HG02623 (cell line): ENCODE data around the gene TCEAL9.
"Not testable (repeated sequence)": the region's sequence is repeated elsewhere in the genome, so short reads cannot be mapped to it uniquely, and the experiment has no call there.

Source experiments
- ATAC-seq: cut with Tn5 transposase; IDR thresholded peaks from one replicate; pipeline ENCODE4 v1.9.1; 2021; ENCODE audit warnings: moderate library complexity; ENCODE audit not compliant: unreplicated experiment

TCEAL9 gene

DNA sequence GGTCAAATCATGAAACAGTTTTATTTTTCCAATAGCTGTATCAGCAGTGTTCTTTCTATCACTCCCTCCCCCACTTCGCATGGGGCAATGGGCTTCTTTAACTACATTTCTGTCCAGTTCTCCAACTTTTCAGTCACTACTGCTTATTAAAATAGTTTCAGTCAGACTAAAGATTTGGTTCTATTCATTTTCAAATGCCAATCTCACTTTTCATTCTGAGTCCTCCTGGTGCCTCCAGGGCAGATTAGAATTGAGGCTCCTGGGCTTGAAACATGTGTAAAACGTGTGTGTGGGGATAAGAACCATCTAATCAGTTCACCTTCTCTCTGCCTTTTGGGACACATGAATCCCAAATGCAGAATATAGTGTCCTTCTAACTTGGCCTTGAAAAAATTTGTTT, 16.6 kb downstream of the TCEAL9 start:
- no peak for ATAC-seq

DNA sequence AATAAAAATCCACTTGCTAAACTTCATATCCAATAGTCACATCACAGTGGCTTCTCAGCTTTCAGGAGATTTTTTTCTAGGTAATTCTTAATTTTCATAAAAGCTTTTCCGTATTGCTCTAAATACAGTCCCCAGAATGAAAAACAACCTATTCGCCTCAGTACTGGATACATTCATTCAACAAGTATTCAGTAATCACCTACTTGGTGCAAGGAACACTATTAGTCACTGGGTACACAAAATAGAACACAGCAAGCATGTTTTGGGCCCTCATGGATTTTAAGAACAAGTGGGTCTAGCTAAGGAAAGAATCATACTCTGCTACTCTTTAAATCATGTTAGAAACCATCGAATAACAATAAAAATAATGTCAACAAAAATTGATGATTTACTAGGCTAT, 17.3 kb downstream of the TCEAL9 start:
- no peak for ATAC-seq

DNA sequence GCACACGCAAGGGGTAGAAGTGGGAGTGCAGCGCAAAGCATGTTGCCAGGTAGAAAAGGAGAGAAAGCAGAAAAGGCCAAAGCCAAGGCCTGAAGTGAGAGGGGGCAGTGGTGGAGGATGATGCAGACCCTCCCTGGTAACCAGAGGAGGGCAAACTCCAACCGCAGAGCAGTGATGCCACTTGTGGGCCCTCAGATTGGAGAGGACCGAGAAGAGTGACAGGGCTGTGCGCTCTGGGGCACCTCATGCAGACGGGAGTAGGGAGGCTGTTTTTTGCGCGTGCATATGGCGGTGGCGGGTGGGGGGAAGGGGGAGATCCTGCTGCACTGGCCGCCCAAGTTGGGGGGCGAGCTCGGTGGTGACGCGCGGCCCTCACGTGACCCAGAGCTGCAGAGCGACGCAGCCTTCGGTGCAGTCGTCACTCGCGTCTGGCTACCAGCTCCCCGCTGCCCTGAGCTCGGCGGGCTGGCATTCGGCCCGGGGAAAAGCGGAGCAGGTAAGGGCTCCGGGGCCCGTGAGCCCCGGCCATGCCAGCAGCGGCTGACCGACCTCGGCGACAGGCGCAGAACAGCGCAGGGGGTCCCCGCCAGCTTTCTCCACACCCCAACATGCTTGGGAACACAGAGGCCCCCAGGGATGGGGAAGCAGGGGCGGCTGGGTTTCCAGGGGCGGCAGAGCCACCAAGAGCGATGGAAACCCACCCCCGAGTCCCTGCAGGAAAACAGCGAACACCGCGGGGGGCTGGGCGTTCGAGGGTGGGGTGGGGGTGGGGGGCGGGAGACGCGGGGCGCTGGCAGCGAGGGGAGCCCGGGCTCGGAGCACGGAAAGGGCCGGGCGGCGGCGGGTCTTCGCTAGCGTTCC, 20.0 kb downstream of the TCEAL9 start, which contains the start of gene BEX3:
Gene BEX3 (plus strand): TSS at position 421 of the 861 bp plus-strand sequence. CDS start 984 bp downstream, outside the sequence.
- ATAC-seq, result no peak

DNA sequence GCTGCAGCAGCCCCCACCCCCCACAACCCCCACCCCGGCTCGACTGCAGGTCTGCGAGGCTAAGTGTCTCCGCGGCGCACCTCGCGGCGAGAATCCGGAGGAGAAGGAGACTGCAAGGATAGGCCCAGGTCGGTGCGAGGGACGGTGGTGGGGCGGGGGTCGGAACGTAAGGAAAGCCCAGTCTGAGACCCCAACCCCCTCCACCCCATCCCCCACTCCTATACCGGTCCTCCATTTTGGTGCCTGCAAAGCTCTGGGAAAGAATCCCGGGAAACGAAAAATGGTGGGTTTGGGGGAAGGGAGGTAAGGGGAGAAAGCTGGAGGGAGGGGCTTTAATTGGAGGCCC, 20.6 kb downstream of the TCEAL9 start:
- no peak for ATAC-seq

DNA sequence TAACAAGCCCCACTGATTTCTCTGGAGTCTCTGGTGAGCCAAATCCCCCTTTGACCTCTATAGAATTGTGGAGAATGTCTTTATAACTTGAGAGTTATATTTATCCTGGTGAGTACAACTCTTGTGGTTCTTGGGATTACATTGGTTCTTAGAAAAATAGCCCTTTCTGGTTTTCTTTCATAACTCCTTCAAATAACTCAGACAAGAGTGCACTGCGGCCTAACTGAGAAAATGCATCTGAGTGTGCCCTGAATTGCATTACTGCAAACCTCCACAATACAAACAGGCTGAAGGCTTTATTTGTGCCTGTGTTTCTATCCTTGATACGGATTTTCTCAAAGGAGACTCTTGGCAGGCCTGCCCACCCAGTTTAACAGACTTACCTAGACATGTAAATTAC, 22.7 kb downstream of the TCEAL9 start:
- ATAC-seq, result no peak

DNA sequence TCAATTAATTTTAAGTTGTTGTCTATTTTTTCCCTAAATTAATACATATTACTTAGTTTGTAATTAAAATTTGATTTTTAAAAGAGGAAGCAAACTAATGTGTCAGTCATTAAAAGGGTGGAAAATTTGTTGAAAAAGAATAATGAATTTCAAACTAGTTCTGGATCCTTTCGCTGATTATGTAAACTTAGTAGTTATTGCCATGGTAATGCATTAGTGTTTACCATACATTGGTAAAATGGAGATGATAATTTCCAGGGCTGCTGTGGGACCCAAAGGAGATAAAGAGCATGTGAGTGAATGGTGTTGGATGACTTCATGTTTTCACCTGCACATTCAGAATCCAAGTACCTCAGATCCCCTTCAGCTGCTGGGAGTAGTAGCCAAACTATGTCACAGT, 26.6 kb downstream of the TCEAL9 start:
- ATAC-seq, result no peak

DNA sequence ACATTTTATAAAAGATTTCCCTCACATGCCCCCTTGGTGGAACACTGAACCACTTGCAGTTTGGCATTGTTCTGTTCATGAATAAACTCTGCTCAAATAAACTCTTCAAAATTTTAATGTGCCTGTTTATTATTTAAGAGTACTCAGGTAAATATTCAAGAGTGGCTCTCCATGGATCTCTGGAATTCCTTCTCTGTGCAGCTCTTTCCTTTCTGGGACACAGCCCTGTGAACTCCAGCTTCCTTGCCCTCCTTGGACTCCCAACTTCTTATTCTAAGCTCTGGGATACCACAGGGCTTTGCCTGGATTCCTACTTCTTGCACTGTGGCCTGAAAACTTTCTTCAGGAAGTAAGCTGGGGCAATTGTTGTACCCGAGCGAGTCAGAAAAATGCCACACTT, 28.4 kb downstream of the TCEAL9 start:
- no peak for ATAC-seq

DNA sequence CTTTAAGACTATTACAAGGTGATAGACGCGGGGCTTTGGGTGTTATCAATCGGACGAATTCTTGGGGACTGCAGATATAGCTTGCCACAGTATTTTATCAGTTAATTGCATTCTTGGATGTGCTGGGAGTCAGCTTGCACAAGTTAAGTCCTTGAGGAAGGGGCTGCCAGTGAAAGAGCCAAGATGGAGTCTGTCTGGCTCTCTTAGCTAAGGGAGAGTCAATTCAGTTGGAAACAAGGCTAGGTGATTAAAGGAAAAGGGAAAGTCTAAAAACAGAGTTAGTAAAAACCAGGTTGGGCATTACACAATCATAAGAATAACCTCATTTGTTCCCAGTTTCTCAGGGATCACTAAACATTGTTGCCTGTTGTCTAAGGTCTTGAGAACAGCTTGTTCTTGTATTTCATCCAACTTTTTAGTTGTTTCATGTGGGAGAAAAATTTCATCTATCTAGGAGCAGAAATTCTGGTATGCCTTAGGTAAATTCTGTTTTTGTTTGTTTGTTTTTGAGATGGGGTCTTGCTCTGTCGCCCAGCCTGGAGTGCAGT, 29.1 kb downstream of the TCEAL9 start:
- ATAC-seq, result not testable (repeated sequence)

DNA sequence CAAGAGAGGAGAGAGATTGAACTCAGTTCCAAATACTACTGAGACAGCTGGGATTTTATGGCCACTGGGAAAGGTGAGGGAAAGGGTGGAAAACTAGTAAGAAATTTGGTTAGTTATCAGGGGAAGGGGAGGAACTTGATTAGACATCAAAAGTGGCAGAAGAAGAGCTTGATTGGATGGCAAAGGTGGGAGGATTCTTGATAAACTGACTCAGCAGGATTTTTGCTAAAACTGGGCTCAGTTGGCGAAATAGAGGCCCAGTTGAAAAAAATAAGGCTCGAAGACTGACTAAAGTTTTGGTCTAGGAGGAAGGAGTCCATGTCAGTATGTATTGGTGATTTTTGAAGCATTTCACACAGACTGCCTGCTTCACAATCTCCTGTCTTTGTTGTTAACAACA, 30.0 kb downstream of the TCEAL9 start:
- ATAC-seq, result no peak

DNA sequence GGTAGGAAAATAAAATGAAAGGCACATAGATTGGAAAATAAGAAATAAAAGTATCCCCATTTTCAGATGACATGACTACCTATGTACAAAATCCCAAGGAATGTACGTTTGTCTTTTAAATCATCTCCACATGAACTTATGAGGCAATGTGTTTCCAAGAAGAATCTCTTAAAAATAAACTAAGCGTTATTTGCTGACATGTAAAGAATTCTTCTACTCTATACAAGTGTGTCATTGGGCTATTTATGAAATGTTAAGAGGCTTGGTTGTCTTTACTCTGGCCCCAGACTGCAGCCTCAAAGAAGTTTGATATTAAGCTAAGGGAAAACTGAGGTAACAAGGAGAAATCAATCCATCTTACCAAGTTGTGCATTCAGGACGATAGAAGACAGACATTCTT, 37.2 kb downstream of the TCEAL9 start:
- no peak for ATAC-seq

DNA sequence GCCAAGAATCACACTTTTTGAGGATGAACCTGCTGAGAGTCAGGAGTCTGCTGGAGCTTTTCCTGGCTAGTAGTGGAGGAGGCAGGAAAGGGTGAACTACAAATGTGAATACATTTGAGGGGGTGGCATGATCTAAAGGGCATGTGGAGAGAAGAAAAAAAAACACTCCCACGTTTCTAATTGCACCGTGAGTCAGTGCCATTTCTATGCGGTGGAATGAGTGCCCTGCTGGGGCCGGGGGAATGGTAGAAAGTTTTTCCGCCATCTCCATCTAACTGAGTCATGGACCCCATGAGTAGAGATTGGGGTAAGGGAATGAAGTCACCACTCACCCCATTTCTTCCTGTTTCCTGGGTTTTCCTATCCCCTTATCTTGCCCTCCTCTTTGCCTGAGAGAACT, 39.9 kb downstream of the TCEAL9 start:
- ATAC-seq, result no peak

DNA sequence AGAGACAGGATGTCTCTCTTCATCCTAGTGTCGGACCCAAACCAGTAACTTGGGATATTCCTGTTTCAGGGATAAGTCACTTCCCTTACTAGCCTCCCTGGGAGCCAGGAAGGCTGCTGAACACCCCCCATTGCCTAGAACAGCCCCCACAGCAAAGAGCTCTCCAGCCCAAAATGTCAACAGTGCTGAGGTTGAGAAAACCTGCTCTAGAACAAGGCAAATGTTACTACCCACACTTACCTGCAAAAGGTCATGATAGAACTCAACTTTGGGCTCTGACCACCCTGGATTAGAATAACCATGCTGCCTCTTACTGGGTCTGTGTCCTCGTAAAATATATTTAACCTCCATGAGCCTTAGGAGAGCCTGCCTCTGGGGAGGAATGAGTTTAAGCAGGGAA, 40.4 kb downstream of the TCEAL9 start:
- no peak for ATAC-seq

DNA sequence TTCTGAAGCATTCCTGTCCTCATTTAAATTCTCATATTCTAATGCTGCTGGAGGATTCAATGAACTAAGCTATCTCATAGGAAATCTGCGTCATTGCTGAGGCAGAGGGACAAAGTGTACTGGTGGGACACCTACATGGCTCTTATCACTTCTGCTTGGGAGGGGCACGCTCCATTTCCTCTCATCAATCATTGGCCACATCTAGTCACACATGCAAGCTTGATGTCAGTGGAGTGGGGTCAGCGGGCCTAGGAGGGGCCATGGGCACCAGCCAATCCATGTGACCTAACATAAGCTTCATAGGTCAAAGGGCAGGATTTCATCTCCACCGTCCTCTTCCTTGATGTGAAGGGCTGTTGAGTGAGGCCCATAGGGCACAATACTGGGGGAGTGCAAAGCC, 41.4 kb downstream of the TCEAL9 start:
- ATAC-seq, result no peak

DNA sequence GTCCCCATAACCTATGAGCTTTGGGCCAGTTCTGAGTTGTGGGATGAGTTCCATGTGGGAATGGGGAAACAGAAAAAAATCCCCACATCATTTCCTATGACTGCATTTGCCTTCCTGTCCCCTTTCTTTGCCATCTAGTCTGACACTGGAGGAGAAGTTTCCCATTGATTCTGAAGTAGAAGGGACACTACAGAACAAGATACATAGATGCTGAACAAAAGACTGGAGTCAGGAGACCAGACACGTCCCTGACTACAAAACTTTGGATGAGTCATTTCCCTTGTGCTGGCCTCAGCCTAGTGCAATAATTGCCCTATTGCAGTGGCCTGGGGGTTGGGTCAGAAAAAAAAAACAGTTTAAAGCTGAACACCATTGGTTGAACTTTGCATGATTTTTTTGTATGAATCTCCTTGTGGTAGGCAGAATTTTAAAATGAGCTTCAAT, 42.1 kb downstream of the TCEAL9 start:
- ATAC-seq, result no peak

DNA sequence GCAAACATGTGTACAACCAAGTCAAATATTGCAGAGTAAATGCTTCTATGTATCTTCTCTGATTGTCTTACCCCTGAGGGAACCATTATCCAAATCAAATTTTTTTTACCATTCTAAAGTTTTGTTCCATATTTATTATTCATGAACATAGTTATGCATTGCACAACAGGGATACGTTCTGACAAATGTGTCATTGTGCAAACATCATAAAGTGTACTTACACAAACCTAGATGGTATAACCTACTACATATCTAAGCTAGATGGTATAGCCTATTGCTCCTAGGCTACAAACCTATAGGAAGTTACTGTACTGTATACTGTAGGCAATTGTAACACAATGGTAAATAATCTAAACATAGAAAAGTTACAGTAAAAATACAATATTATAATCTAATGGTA, 43.4 kb downstream of the TCEAL9 start:
- ATAC-seq, result no peak

DNA sequence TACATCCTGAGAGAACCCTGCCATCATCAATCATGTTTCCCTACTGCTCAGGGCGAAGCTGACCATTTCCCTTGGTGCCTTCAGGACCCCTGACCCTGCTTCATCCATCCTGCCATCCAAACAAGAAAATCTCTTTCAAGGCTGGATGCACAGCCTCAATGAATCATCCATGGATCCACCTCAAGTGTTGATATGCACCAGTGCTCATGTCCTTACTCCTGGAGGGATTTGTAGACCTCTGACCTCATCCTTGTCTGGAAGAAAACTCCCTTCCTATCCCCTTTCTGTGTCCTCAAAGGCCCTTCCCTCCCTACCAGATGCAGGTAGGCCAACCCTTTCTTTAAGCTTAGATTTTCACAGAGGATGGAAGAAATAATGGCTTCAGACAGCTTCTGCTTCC, 44.6 kb downstream of the TCEAL9 start:
- no peak for ATAC-seq

DNA sequence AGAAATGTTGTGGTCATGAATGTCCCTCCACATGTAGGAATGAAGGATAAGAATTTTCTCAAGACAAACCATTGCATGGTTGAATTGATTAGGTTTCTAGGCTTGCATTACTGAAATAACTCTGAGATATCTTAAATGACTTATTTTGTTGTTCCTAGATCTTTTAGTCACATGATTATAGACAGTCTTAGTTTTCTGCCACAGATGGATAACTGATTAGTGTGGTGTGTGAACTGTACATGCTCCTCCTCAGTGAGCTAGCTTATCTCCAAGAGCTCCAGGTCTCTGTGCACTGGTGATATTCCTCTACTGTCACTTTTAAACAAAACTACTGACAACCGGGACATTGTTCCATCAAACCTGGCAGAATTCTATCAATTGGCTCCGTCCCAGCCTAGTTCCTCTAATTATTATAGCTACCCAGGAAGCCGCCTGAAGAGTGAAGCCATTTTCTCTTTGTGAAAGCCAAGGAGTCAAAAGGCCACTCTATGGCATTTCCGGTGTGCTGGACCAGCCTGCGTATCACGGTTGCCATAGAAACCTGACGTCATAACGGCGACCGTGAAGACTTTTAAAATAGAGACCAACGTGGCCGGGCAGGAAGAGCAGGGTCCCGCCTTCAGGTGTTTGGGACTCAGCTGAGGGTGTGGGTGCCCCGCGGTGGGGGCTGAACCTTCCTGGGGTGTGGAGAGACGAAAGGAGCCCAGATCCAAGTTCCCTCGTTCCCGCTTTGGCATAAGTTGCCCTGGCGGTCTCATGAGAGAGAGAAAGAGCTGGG, 48.1 kb downstream of the TCEAL9 start:
- ATAC-seq, result peak; percentile 95

DNA sequence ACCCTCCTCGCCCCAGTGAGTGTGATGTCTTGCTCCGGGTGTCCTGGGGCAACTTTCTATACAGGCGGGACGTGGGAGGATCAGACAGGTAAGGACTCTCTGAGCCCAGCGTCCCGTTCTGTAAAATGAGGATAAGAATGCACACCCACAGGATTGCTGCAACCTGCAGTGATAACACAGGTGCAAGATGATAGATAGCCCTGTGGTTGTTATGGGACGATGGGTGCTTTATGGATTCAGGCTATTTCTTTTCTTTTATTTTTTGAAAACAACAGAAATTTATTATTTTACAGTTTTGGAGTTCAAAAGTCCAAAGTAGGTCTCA, 48.7 kb downstream of the TCEAL9 start:
- peak; percentile 11 for ATAC-seq

DNA sequence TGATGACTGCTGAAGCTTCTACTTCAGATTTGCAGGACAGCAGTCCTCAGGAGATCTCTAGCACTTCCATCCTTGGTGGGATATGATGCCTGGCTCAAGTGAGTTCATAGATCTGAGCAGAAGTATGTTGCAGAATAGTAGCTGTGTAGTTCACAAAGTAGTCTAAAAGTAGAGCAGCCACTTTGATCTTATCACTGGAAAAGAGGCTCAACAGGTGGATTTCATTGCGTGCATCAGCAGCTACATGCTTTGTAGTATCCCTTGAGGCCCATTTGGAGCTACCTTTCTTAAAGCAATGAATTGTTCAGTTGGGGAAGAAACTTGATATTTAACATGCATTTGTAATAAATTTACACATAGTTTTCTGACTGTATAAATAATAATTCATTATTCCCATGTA, 50.0 kb downstream of the TCEAL9 start:
- ATAC-seq, result no peak

DNA sequence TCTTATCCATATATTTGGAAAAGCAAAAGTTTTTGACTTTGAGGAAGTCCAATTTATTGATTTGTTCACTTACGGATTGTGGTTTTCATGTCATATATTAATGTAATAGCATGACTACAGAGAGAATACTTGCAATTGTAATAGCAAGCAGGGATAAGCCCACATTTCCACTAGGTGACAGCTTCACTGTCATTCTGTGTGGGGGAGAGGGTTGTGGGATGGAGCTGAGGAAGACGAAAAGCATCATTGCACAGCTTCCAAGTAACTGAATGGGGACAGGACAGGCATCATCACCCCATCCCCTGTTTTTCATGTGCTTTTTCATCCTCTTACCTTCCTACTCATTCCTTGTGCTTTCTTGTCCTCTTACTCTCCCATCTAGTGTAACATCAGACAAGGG, 51.5 kb downstream of the TCEAL9 start:
- no peak for ATAC-seq
